ENCODE measurements around the gene SORCS2.

SORCS2 gene

DNA sequence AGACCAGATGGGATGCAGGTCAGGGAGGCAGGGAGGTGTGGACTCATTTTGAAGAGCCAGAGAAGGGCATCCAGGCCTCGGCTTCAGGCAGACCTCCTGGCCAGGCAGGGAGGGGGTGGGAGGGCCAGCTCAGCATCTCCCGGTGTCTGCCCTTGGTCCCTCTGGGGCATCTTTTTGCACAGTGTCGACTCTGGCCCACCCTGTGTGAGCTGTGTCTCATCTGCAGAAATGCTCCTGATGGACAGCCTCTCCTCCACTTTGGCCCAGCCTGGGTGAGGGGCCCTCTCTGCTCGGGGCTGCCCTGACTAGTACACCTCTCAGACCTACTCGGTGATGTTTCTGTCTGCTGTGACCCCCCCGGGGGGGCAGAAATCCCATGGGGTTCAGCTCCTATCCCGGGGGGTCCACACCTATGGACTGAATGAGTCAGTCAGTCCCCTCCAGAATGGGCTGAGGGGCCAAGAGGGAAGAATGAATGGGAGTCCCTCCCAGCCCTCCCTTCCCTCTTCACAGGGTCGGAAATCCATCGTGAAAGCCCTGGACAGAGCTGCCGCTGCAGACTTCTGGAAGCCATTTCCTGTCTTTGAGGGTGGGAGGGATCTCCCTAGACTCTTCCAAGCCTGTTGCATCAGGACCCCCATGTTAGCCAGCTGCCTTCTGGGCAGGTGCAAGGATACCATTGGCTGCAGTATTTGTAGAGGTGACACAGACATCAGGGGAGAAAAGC is 439.1 kb downstream of the SORCS2 start:
- no peaks in the 10 kb centered on the region for H3K9me3 ChIP-seq (ENCODE audit: low read length)
- no peaks in the 10 kb centered on the region for H3K9me2 ChIP-seq (ENCODE audit: low read depth, low read length)
- no peaks in the 10 kb centered on the region for H3K27me3 ChIP-seq (ENCODE audit: insufficient read depth, low read length)
- H3K36me3 ChIP-seq (ENCODE audit: insufficient read depth, low read length), result no peaks in the 10 kb centered on the region
- no peak overlapping the region for H3K9ac ChIP-seq (ENCODE audit: low read length)
- no peak overlapping the region for H3K27ac ChIP-seq (ENCODE audit: low read depth, low read length, poor library complexity, severe bottlenecking)
- no peak overlapping the region for H2AFZ ChIP-seq (ENCODE audit: low read length)
- H3K4me2 ChIP-seq (ENCODE audit: low read length), result no peak overlapping the region
- no peaks in the 10 kb centered on the region for H3K4me1 ChIP-seq (ENCODE audit: insufficient read depth, low read length, severe bottlenecking)
- TF ChIP-seq EZH2 (IDR thresholded peaks at IDR 0.05; ENCODE audit: borderline replicate concordance, low read length), result no peak
- TF ChIP-seq, protein P1, sequence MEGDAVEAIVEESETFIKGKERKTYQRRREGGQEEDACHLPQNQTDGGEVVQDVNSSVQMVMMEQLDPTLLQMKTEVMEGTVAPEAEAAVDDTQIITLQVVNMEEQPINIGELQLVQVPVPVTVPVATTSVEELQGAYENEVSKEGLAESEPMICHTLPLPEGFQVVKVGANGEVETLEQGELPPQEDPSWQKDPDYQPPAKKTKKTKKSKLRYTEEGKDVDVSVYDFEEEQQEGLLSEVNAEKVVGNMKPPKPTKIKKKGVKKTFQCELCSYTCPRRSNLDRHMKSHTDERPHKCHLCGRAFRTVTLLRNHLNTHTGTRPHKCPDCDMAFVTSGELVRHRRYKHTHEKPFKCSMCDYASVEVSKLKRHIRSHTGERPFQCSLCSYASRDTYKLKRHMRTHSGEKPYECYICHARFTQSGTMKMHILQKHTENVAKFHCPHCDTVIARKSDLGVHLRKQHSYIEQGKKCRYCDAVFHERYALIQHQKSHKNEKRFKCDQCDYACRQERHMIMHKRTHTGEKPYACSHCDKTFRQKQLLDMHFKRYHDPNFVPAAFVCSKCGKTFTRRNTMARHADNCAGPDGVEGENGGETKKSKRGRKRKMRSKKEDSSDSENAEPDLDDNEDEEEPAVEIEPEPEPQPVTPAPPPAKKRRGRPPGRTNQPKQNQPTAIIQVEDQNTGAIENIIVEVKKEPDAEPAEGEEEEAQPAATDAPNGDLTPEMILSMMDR (IDR thresholded peaks at IDR 0.05; ENCODE audit: low read length), result no peak
- no peaks in the 10 kb centered on the region for H3K79me2 ChIP-seq (ENCODE audit: insufficient read depth, low read length)
- no peaks in the 10 kb centered on the region for H4K20me1 ChIP-seq (ENCODE audit: insufficient read depth, low read length)
- H3K4me3 ChIP-seq (ENCODE audit: low read depth, low read length, poor library complexity, severe bottlenecking), result no peak overlapping the region
- H3F3A ChIP-seq (ENCODE audit: insufficient read depth, low read length), result no peaks in the 10 kb centered on the region

DNA sequence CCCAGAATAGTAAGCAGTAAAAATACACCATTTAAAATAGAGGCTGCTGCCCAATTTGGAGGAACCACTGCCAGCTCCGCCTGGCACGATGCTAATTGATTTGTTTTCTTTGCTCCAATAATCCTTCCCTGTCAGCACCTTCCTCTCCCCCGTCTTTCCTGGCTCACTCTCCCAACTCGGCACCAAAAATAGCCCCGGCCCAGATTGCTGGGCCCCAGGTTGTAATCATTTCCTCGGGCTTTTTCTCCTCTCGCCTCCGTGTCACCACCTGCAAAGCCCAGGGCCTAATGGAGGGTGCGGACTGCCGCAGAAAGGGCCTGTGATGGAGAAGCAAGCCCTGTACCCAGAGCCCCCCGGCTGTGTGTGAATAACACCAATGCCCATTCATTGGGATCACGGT is 440.0 kb downstream of the SORCS2 start:
- Histone ChIP-seq H3K9me2 (ENCODE audit: low read depth, low read length) (no peaks in the 10 kb centered on the region), H3K4me3 (ENCODE audit: low read depth, low read length, poor library complexity, severe bottlenecking) (no peak overlapping the region), H3K4me1 (ENCODE audit: insufficient read depth, low read length, severe bottlenecking) (no peaks in the 10 kb centered on the region), H2AFZ (ENCODE audit: low read length) (no peak overlapping the region), H4K20me1 (ENCODE audit: insufficient read depth, low read length) (no peaks in the 10 kb centered on the region), H3K79me2 (ENCODE audit: insufficient read depth, low read length) (no peaks in the 10 kb centered on the region), H3K36me3 (ENCODE audit: insufficient read depth, low read length) (no peaks in the 10 kb centered on the region), H3K27ac (ENCODE audit: low read depth, low read length, poor library complexity, severe bottlenecking) (no peak overlapping the region), H3K4me2 (ENCODE audit: low read length) (no peak overlapping the region), H3K9ac (ENCODE audit: low read length) (no peak overlapping the region), H3F3A (ENCODE audit: insufficient read depth, low read length) (no peaks in the 10 kb centered on the region), H3K9me3 (ENCODE audit: low read length) (no peaks in the 10 kb centered on the region), H3K27me3 (ENCODE audit: insufficient read depth, low read length) (no peaks in the 10 kb centered on the region)
- TF ChIP-seq, protein P1 (IDR thresholded peaks at IDR 0.05; ENCODE audit: low read length), result no peak
- no peak for TF ChIP-seq EZH2 (IDR thresholded peaks at IDR 0.05; ENCODE audit: borderline replicate concordance, low read length)

DNA sequence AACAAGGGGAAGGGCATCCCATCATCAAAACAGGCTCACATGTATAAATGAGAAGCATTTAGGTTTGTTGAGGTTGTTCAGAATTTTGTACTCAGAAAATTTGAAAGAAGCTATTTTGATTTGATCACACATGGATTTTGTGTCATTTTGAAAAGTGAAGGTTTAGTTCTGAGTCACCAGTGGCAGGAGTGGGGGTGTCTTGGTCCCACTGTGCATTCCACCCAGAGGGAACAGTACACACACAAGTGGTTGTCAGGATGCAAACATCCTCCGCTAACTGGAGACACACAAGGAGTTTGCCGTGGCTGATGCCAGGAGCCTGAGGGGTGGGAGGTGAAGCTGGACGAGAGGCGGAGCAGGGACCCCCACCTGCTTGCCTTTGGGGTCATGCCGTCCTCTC is 440.6 kb downstream of the SORCS2 start:
- Histone ChIP-seq H3K79me2 (ENCODE audit: insufficient read depth, low read length) (no peaks in the 10 kb centered on the region), H3K4me3 (ENCODE audit: low read depth, low read length, poor library complexity, severe bottlenecking) (no peak overlapping the region), H3K36me3 (ENCODE audit: insufficient read depth, low read length) (no peaks in the 10 kb centered on the region), H3K4me1 (ENCODE audit: insufficient read depth, low read length, severe bottlenecking) (no peaks in the 10 kb centered on the region), H3K9ac (ENCODE audit: low read length) (no peak overlapping the region), H3K9me2 (ENCODE audit: low read depth, low read length) (no peaks in the 10 kb centered on the region), H3K4me2 (ENCODE audit: low read length) (no peak overlapping the region), H3K27ac (ENCODE audit: low read depth, low read length, poor library complexity, severe bottlenecking) (no peak overlapping the region), H3F3A (ENCODE audit: insufficient read depth, low read length) (no peaks in the 10 kb centered on the region), H4K20me1 (ENCODE audit: insufficient read depth, low read length) (no peaks in the 10 kb centered on the region), H2AFZ (ENCODE audit: low read length) (no peak overlapping the region), H3K27me3 (ENCODE audit: insufficient read depth, low read length) (no peaks in the 10 kb centered on the region), H3K9me3 (ENCODE audit: low read length) (no peaks in the 10 kb centered on the region)
- no peak for TF ChIP-seq EZH2 (IDR thresholded peaks at IDR 0.05; ENCODE audit: borderline replicate concordance, low read length)
- TF ChIP-seq, protein P1 (IDR thresholded peaks at IDR 0.05; ENCODE audit: low read length), result no peak

Measured in OCI-LY1 (cell line).